Measurements from ENCODE around the gene C21orf58.

The C21orf58 gene

DNA sequence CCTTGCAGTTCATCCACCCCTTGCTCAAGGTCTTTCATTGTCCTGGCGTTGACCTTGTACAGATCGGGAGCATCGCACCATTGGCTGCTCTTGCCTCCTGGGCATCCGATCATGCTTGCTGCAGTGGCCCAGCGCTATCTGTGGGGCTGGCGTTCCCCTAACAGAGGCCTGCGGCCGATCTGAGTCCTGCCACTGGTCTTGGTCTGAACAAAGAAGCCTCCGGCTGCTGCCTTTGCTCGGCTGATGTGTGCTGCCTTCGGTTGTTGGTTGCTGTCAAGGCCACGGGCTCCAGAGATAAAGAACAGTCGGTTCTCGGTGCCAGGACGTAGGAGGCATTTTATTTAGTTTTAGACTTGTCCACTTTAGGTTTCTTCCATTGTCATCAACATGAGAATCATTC, 39.3 kb upstream of the C21orf58 start:
- Histone ChIP-seq H3K27ac (ENCODE audit: low read depth, low read length, severe bottlenecking) (no peak overlapping the region), H3K4me3 (ENCODE audit: extremely low read depth, insufficient read depth, low read length, poor library complexity, severe bottlenecking) (no peak overlapping the region), H3K9me3 (ENCODE audit: control insufficient read depth, low read length) (no peaks in the 10 kb centered on the region), H3K36me3 (ENCODE audit: control insufficient read depth, insufficient read depth, low read length) (peaks cover 85% of the 10 kb centered on the region), H3K4me1 (ENCODE audit: control insufficient read depth, insufficient read depth, low read length, poor library complexity, severe bottlenecking) (no peaks in the 10 kb centered on the region)
- WGBS, 2 experiments (ENCODE audit: insufficient coverage in 2 of 2): 93 to 96% methylated on average over 12 to 15 of the region's 15 CpGs

DNA sequence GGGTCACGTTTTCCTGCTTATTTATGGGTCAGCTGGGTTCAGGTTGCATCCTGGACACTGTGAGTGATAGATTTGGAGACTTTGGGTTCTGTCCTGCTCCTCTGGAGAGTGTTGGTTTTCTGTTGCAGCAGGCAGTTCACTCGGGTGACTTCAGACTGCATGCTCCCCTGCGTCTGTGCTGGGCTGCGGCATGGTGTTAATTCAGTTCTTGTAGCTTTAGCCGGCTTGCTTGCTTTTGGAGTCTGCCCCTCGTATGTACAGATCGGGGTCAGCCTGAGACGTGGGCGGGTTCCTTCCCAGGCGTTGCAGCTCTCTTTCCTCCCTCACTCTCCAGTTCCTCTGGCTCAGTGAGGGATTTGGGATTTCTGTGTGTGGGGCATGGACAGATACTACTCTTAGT, 38.3 kb upstream of the C21orf58 start:
- WGBS, 2 experiments (ENCODE audit: insufficient coverage in 2 of 2): 88 to 91% methylated on average over 5 to 7 of the region's 10 CpGs
- no peak overlapping the region for H3K4me3 ChIP-seq (ENCODE audit: extremely low read depth, insufficient read depth, low read length, poor library complexity, severe bottlenecking)
- no peak overlapping the region for H3K27ac ChIP-seq (ENCODE audit: low read depth, low read length, severe bottlenecking)
- peaks cover 85% of the 10 kb centered on the region for H3K36me3 ChIP-seq (ENCODE audit: control insufficient read depth, insufficient read depth, low read length)
- H3K9me3 ChIP-seq (ENCODE audit: control insufficient read depth, low read length): no peaks in the 10 kb centered on the region
- H3K4me1 ChIP-seq (ENCODE audit: control insufficient read depth, insufficient read depth, low read length, poor library complexity, severe bottlenecking): no peaks in the 10 kb centered on the region

DNA sequence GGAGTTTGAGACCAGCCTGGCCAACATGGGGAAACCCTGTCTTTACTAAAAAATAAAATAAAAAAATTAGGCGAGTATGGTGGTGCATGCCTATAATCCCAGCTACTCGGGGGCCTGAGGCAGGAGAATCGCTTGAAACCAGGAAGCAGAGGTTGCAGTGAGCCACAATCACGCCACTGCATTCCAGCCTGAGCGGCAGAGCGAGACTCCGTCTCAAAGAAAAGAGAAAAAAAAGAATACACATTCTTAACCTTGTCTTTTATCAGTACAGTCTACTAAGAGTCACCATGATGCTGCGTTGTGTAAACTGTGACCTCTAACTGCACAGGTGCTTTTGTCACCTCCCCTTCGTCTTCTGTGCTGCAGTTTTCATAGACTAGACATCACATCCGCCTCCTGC, 37.5 kb upstream of the C21orf58 start:
- WGBS, 2 experiments (ENCODE audit: insufficient coverage in 2 of 2): 86 to 91% methylated on average over 4 to 8 of the region's 10 CpGs
- Histone ChIP-seq H3K9me3 (ENCODE audit: control insufficient read depth, low read length) (no peaks in the 10 kb centered on the region), H3K4me1 (ENCODE audit: control insufficient read depth, insufficient read depth, low read length, poor library complexity, severe bottlenecking) (no peaks in the 10 kb centered on the region), H3K27ac (ENCODE audit: low read depth, low read length, severe bottlenecking) (no peak overlapping the region), H3K4me3 (ENCODE audit: extremely low read depth, insufficient read depth, low read length, poor library complexity, severe bottlenecking) (no peak overlapping the region), H3K36me3 (ENCODE audit: control insufficient read depth, insufficient read depth, low read length) (peaks cover 85% of the 10 kb centered on the region)

DNA sequence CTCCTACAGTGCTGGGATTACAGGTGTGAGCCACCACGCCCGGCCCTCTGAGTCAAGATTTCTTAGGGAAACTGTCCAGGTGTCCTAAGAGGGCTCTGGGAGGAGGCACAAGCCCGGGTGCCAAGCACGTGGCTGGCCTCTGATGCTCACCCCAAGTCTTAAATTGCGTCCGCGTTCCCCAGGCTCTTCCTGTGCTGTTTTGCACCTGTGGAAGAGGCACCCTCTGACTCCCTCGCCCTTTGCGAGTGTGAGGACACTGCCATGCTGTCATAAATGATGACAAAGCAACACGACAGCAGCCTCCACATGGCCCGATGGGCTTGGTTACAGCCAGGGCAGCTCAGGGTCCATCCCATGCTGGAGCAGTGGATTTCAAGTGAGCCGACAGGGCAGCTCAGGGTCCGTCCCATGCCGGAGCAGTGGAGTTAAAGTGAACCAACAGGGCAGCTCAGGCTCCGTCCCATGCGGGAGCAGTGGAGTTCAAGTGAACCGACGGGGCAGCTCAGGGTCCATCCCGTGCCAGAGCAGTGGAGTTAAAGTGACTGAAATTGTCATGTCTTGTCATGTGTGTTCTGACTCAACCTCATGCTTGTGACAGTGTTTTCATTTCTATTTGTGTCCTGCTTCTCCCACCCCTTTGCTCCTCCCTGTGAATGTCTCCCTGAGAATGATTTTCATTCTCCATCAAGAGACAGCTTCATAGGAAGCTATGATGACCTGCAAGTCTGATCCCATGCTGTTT, 34.2 kb upstream of the C21orf58 start:
- no peak overlapping the region for H3K4me3 ChIP-seq (ENCODE audit: extremely low read depth, insufficient read depth, low read length, poor library complexity, severe bottlenecking)
- WGBS, 2 experiments (ENCODE audit: insufficient coverage in 2 of 2): 98% methylated on average over 18 to 19 of the region's 19 CpGs
- no peak overlapping the region for H3K27ac ChIP-seq (ENCODE audit: low read depth, low read length, severe bottlenecking)
- peaks cover 86% of the 10 kb centered on the region for H3K36me3 ChIP-seq (ENCODE audit: control insufficient read depth, insufficient read depth, low read length)
- H3K4me1 ChIP-seq (ENCODE audit: control insufficient read depth, insufficient read depth, low read length, poor library complexity, severe bottlenecking): no peaks in the 10 kb centered on the region
- H3K9me3 ChIP-seq (ENCODE audit: control insufficient read depth, low read length): no peaks in the 10 kb centered on the region

DNA sequence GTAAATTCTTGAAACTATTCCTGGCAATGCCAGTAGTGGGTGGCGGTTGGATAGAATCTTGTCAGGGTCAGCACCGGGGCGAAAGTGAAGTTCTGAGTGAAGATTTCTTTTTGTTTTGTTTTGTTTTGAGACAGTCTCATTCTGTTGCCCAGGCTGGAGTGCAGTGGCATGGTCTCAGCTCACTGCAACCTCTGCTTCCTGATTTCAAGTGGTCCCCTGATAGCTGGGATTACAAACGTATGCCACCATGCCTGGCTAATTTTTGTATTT, 33.6 kb upstream of the C21orf58 start:
- Histone ChIP-seq H3K4me3 (ENCODE audit: extremely low read depth, insufficient read depth, low read length, poor library complexity, severe bottlenecking) (no peak overlapping the region), H3K36me3 (ENCODE audit: control insufficient read depth, insufficient read depth, low read length) (peaks cover 86% of the 10 kb centered on the region), H3K9me3 (ENCODE audit: control insufficient read depth, low read length) (no peaks in the 10 kb centered on the region), H3K27ac (ENCODE audit: low read depth, low read length, severe bottlenecking) (no peak overlapping the region), H3K4me1 (ENCODE audit: control insufficient read depth, insufficient read depth, low read length, poor library complexity, severe bottlenecking) (no peaks in the 10 kb centered on the region)
- 96 to 98% methylated on average over 4 of the region's 4 CpGs for WGBS, 2 experiments (ENCODE audit: insufficient coverage in 2 of 2)

DNA sequence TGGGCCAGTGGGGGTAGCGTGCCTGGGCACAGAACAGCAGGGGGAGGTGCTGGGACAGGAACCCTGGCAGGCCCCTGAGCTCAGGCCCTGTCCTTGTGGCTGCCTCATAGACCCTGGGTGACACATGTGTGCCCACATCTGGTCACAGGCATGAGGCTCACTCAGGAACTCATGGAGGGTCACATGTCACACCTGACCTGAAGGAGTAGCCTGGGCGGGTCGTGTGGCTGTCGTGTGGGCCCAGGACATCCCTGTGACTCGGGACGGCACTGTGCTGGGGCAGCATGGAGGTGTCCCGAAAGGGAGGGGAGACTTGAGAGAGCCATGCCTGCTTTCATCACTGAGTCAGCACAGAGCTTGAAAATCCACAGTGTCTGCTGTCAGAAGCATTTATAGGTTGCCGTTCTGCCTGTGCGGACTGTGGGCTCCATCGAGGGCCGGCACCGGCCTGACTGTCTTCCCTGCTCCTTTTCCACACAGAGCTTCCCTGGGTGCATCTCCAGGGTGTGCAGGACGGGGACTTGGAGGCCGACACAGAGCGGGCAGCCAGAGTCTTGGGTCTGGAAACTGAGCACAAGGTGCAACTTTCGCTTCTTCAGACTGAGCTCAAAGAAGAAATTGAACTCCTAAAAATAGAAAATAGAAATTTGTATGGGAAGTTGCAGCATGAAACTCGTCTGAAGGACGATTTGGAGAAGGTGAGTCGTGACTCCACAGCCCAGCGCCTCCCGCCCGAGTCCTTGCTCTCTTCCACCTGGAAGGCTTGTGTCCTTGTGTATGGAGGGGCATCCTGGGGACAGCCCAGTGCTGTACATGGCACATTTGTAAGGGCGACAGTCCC, 33.0 kb upstream of the C21orf58 start:
- Histone ChIP-seq H3K4me1 (ENCODE audit: control insufficient read depth, insufficient read depth, low read length, poor library complexity, severe bottlenecking) (no peaks in the 10 kb centered on the region), H3K36me3 (ENCODE audit: control insufficient read depth, insufficient read depth, low read length) (peaks cover 88% of the 10 kb centered on the region), H3K27ac (ENCODE audit: low read depth, low read length, severe bottlenecking) (no peak overlapping the region), H3K9me3 (ENCODE audit: control insufficient read depth, low read length) (no peaks in the 10 kb centered on the region), H3K4me3 (ENCODE audit: extremely low read depth, insufficient read depth, low read length, poor library complexity, severe bottlenecking) (no peak overlapping the region)
- 94 to 96% methylated on average over 19 to 23 of the region's 23 CpGs for WGBS, 2 experiments (ENCODE audit: insufficient coverage in 2 of 2)

DNA sequence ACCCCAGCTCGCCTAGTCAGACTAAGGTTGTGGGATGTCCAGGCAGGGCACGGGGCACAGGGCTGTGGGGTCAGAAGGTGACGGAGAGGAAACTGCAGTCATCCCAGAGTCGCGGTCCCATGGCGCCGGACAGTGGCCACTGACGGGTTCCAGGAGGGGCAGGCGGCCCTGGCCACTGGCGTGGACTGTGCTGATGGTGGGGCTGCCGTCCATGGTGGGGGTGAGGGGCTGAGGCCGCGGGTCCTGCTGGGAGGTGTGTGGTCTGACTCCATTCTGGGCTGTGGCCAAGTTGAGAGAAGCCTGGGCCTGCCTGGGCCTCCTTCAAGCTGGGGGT, 32.3 kb upstream of the C21orf58 start:
- no peaks in the 10 kb centered on the region for H3K9me3 ChIP-seq (ENCODE audit: control insufficient read depth, low read length)
- peaks cover 89% of the 10 kb centered on the region for H3K36me3 ChIP-seq (ENCODE audit: control insufficient read depth, insufficient read depth, low read length)
- 93 to 95% methylated on average over 5 to 13 of the region's 13 CpGs for WGBS, 2 experiments (ENCODE audit: insufficient coverage in 2 of 2)
- no peak overlapping the region for H3K4me3 ChIP-seq (ENCODE audit: extremely low read depth, insufficient read depth, low read length, poor library complexity, severe bottlenecking)
- H3K4me1 ChIP-seq (ENCODE audit: control insufficient read depth, insufficient read depth, low read length, poor library complexity, severe bottlenecking): no peaks in the 10 kb centered on the region
- no peak overlapping the region for H3K27ac ChIP-seq (ENCODE audit: low read depth, low read length, severe bottlenecking)

DNA sequence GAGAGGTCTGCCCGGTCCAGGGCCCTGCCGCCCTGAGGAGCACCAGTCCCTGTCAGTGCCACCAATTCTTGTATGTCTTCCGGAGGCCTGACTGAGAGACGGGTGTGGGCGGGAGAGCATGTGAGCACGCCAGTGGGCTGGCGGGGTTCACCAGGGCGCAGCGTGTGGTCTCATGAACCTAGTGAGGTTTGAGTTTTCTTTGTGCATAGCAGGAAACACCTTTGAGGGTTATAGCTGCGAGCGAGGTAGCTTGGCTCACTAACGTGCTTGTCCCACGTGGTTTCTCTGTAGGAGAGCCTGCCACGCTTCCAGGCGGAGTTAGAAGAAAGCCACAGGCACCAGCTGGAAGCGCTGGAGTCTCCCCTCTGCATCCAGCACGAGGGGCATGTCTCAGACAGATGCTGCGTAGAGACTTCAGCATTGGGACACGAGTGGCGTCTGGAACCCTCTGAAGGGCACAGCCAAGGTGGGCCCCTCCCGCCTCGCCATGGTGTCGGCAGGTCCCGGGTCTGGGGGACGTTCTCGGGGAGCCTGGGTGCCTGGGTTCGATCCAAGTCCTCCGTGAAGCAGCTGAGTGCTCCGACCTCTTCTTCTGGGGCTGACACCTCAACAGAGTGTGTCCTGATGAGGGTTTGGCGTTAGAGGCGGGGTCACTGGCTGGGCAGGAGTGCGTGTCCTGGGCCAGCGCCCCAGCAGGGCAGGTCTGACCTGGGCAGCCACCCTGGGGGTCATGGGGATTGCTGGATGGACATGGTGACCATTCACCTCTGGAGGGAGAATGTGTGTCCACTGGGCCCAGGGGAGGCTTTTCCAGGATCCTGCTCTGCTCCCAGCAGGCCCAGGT, 31.7 kb upstream of the C21orf58 start:
- H3K36me3 ChIP-seq (ENCODE audit: control insufficient read depth, insufficient read depth, low read length): peaks cover 90% of the 10 kb centered on the region
- WGBS, 2 experiments (ENCODE audit: insufficient coverage in 2 of 2): 96% methylated on average over 32 of the region's 33 CpGs
- H3K4me1 ChIP-seq (ENCODE audit: control insufficient read depth, insufficient read depth, low read length, poor library complexity, severe bottlenecking): no peaks in the 10 kb centered on the region
- H3K27ac ChIP-seq (ENCODE audit: low read depth, low read length, severe bottlenecking): no peak overlapping the region
- no peak overlapping the region for H3K4me3 ChIP-seq (ENCODE audit: extremely low read depth, insufficient read depth, low read length, poor library complexity, severe bottlenecking)
- H3K9me3 ChIP-seq (ENCODE audit: control insufficient read depth, low read length): no peaks in the 10 kb centered on the region

DNA sequence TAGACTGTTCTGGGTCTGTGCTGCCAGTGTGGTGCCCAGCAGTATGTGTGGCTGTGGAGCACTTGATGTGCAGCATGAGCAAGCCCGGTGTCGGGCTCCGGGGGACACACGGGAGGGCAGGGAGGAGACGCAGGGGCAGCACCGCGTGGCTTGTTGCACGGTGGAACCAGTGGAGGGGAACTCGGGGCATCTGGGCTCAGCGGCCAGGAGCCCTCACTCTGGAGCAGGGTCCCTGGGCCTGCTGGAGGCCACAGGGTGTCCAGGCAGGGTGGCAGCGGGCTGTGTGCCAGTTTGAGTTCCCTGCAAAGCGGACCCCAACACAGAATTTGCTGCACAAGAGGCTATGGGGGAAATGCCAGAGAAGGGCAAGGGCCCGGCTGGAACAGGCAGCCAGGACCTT, 30.8 kb upstream of the C21orf58 start:
- no peaks in the 10 kb centered on the region for H3K9me3 ChIP-seq (ENCODE audit: control insufficient read depth, low read length)
- H3K4me3 ChIP-seq (ENCODE audit: extremely low read depth, insufficient read depth, low read length, poor library complexity, severe bottlenecking): no peak overlapping the region
- no peaks in the 10 kb centered on the region for H3K4me1 ChIP-seq (ENCODE audit: control insufficient read depth, insufficient read depth, low read length, poor library complexity, severe bottlenecking)
- WGBS, 2 experiments (ENCODE audit: insufficient coverage in 2 of 2): 92 to 96% methylated on average over 11 to 13 of the region's 13 CpGs
- H3K27ac ChIP-seq (ENCODE audit: low read depth, low read length, severe bottlenecking): no peak overlapping the region
- H3K36me3 ChIP-seq (ENCODE audit: control insufficient read depth, insufficient read depth, low read length): peaks cover 93% of the 10 kb centered on the region

DNA sequence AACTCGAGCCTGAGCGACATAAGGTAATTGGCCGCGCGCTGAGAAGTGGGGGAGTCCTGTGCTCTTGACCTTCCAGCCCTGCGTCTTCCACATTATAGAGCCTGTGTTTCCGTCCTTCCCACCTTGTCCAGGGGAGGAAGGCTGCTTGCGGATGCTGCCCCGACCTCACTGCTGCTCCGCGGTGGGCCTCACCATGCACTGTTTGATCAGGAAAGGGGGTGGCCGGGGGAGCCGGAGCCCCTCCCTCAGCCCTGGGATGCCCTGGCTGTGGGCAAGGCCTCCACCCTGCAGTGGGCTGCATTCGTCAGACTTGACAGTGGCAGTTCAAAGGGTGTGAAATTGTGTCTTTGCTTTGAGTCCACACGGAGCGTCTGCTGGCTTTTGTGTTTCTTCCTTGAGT, 30.4 kb upstream of the C21orf58 start:
- no peaks in the 10 kb centered on the region for H3K4me1 ChIP-seq (ENCODE audit: control insufficient read depth, insufficient read depth, low read length, poor library complexity, severe bottlenecking)
- no peak overlapping the region for H3K4me3 ChIP-seq (ENCODE audit: extremely low read depth, insufficient read depth, low read length, poor library complexity, severe bottlenecking)
- WGBS, 2 experiments (ENCODE audit: insufficient coverage in 2 of 2): 92 to 96% methylated on average over 14 to 15 of the region's 16 CpGs
- peaks cover 93% of the 10 kb centered on the region for H3K36me3 ChIP-seq (ENCODE audit: control insufficient read depth, insufficient read depth, low read length)
- H3K9me3 ChIP-seq (ENCODE audit: control insufficient read depth, low read length): no peaks in the 10 kb centered on the region
- H3K27ac ChIP-seq (ENCODE audit: low read depth, low read length, severe bottlenecking): no peak overlapping the region

All from mesodermal cell (in vitro differentiated cells).